ENCODE data around the gene GATAD1.
"Not testable (repeated sequence)": the region's sequence is repeated elsewhere in the genome, so short reads cannot be mapped to it uniquely, and the experiment has no call there.

GATAD1 gene

GRCh38 chr7:92436612-92437445, 10.5 kb upstream of the GATAD1 start:
- no peak for DNase-seq (ENCODE audit: low spot score)

- no peak for DNase-seq (ENCODE audit: low spot score)
These were observed 9.3 kb upstream of the GATAD1 start for GRCh38 chr7:92437956-92438491.

GRCh38 chr7:92442720-92443119, 4.6 kb upstream of the GATAD1 start:
- DNase-seq (ENCODE audit: low spot score) = not testable (repeated sequence)

- no peak for DNase-seq (ENCODE audit: low spot score)
These were observed 375 bp upstream of the GATAD1 start for GRCh38 chr7:92446869-92447344.

- peak; percentile 22 for DNase-seq (ENCODE audit: low spot score)
These were observed 994 bp downstream of the GATAD1 start for GRCh38 chr7:92448205-92448747.

- DNase-seq (ENCODE audit: low spot score) = no peak
These were observed 4.4 kb downstream of the GATAD1 start for GRCh38 chr7:92451645-92452044.

GRCh38 chr7:92456236-92456635, 9.0 kb downstream of the GATAD1 start:
- DNase-seq (ENCODE audit: low spot score) = no peak

GRCh38 chr7:92460109-92460508, 12.8 kb downstream of the GATAD1 start:
- DNase-seq (ENCODE audit: low spot score) = no peak

GRCh38 chr7:92460510-92460909, 13.2 kb downstream of the GATAD1 start:
- DNase-seq (ENCODE audit: low spot score) = no peak

GRCh38 chr7:92461027-92462003, 14.0 kb downstream of the GATAD1 start:
- DNase-seq (ENCODE audit: low spot score) = peak; percentile 57

- DNase-seq (ENCODE audit: low spot score) = no peak
These were observed 15.3 kb downstream of the GATAD1 start for GRCh38 chr7:92462560-92462959.

- no peak for DNase-seq (ENCODE audit: low spot score)
These were observed 17.2 kb downstream of the GATAD1 start for GRCh38 chr7:92464515-92464914.

GRCh38 chr7:92466682-92467081, 19.4 kb downstream of the GATAD1 start:
- no peak for DNase-seq (ENCODE audit: low spot score)

GRCh38 chr7:92468589-92468988, 21.3 kb downstream of the GATAD1 start:
- DNase-seq (ENCODE audit: low spot score) = not testable (repeated sequence)

GRCh38 chr7:92473989-92474388, 26.7 kb downstream of the GATAD1 start:
- not testable (repeated sequence) for DNase-seq (ENCODE audit: low spot score)

- DNase-seq (ENCODE audit: low spot score) = not testable (repeated sequence)
These were observed 28.0 kb downstream of the GATAD1 start for GRCh38 chr7:92475261-92475770.

- DNase-seq (ENCODE audit: low spot score) = not testable (repeated sequence)
These were observed 28.7 kb downstream of the GATAD1 start for GRCh38 chr7:92475851-92476590.

- not testable (repeated sequence) for DNase-seq (ENCODE audit: low spot score)
These were observed 30.4 kb downstream of the GATAD1 start, which contains the start of gene ERVW-1 for GRCh38 chr7:92477681-92478080. Gene ERVW-1 (minus strand): TSS chr7:92477946. CDS start chr7:92470381, 7,565 bp downstream.

- DNase-seq (ENCODE audit: low spot score) = no peak
These were observed 30.8 kb downstream of the GATAD1 start for GRCh38 chr7:92478095-92478494.

- DNase-seq (ENCODE audit: low spot score) = no peak
These were observed 31.4 kb downstream of the GATAD1 start for GRCh38 chr7:92478711-92479110.

- not testable (repeated sequence) for DNase-seq (ENCODE audit: low spot score)
These were observed 31.9 kb downstream of the GATAD1 start for GRCh38 chr7:92479146-92479545.

Measured in hepatic stellate cell (primary cell).